ENCODE results near the gene H19.

H19 gene

GRCh38 chr11:1997755-1998154 lies at the start of gene H19:
TSS of gene H19 (minus strand) at chr11:1997842.
- Mint-ChIP-seq H3K9me3 (no peaks in the 10 kb centered on the region), H3K4me1 (ENCODE audit: low read depth) (no peaks in the 10 kb centered on the region), H3K27ac (no peak within 1 kb of the TSS), H3K36me3 (ENCODE audit: low read depth) (no peaks in the 10 kb centered on the region), H3K4me3 (no peak within 1 kb of the TSS), H3K27me3 (no peaks in the 10 kb centered on the region)
- intact Hi-C loops (cut with micrococcal nuclease): no loop called here

- no peak overlapping the region for H3K27ac Mint-ChIP-seq
- intact Hi-C loops (cut with micrococcal nuclease): no loop called here
Measured at GRCh38 chr11:2041963-2042362, 44.3 kb upstream of the H19 start.

DNA sequence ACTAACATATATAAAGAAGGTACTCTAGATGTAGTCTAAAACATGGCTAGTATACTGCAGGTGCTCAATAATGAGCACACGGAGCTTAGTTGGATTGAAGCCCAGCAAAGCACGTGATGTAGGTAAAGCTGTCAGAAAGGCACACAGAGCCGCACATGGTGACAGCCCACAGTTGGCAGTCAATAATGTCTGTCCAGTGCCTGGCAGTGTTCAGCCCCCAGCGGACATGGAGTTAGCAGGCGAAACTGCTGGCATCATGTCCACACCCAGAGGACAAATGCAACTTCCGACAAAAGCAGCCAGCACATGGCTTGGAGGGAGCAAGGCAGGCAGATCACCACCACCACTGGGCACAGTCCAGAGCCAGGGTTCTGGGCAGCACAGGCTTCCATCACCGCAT lies 43.5 kb upstream of the H19 start:
- H3K4me3 Mint-ChIP-seq: no peak overlapping the region
- intact Hi-C loops (cut with micrococcal nuclease): no loop called here
- no peaks in the 10 kb centered on the region for H3K36me3 Mint-ChIP-seq (ENCODE audit: low read depth)
- H3K27ac Mint-ChIP-seq: no peak overlapping the region
- no peaks in the 10 kb centered on the region for H3K9me3 Mint-ChIP-seq
- no peaks in the 10 kb centered on the region for H3K4me1 Mint-ChIP-seq (ENCODE audit: low read depth)
- H3K27me3 Mint-ChIP-seq: no peaks in the 10 kb centered on the region

More at GRCh38 chr11:2041963-2042362, 44.3 kb upstream of the H19 start:
- Mint-ChIP-seq H3K4me1 (ENCODE audit: low read depth) (no peaks in the 10 kb centered on the region), H3K4me3 (no peak overlapping the region), H3K36me3 (ENCODE audit: low read depth) (no peaks in the 10 kb centered on the region), H3K27me3 (no peaks in the 10 kb centered on the region), H3K9me3 (no peaks in the 10 kb centered on the region)

GRCh38 chr11:2039198-2039759 lies 41.6 kb upstream of the H19 start:
- Mint-ChIP-seq H3K9me3 (no peaks in the 10 kb centered on the region), H3K27ac (no peak overlapping the region), H3K36me3 (ENCODE audit: low read depth) (no peaks in the 10 kb centered on the region), H3K4me3 (no peak overlapping the region), H3K27me3 (no peaks in the 10 kb centered on the region), H3K4me1 (ENCODE audit: low read depth) (no peaks in the 10 kb centered on the region)
- intact Hi-C loops (cut with micrococcal nuclease): no loop called here

- H3K4me3 Mint-ChIP-seq: no peak overlapping the region
Measured at GRCh38 chr11:2036863-2037486, 39.3 kb upstream of the H19 start.

DNA sequence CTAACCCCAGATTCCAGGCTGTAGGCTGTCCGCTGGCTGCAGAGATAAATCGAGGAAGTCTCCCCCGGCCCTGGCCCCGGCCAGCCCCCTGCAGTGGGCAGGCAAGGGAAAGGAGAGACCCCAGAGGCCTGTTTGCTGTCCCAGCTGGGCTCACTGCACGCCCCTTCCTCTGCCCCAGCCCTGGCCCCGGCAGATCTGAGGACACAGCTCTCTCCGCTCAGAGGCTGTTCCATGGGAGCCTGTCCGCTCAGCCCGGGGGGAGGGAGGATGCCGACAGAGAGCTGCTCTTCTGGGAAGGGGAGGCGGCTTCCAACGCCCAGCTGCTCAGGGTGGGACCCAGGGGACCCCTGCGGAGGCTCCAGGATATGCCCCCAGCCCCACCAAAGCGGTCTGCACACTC lies 37.7 kb upstream of the H19 start:
- H3K4me3 Mint-ChIP-seq: no peak overlapping the region
- H3K27me3 Mint-ChIP-seq: no peaks in the 10 kb centered on the region
- H3K27ac Mint-ChIP-seq: no peak overlapping the region
- no peaks in the 10 kb centered on the region for H3K9me3 Mint-ChIP-seq
- H3K36me3 Mint-ChIP-seq (ENCODE audit: low read depth): no peaks in the 10 kb centered on the region
- intact Hi-C loops (cut with micrococcal nuclease): no loop called here
- no peaks in the 10 kb centered on the region for H3K4me1 Mint-ChIP-seq (ENCODE audit: low read depth)

More at GRCh38 chr11:2036863-2037486, 39.3 kb upstream of the H19 start:
- no peaks in the 10 kb centered on the region for H3K36me3 Mint-ChIP-seq (ENCODE audit: low read depth)
- no peaks in the 10 kb centered on the region for H3K27me3 Mint-ChIP-seq
- no peaks in the 10 kb centered on the region for H3K4me1 Mint-ChIP-seq (ENCODE audit: low read depth)
- intact Hi-C loops (cut with micrococcal nuclease): no loop called here
- no peaks in the 10 kb centered on the region for H3K9me3 Mint-ChIP-seq
- H3K27ac Mint-ChIP-seq: no peak overlapping the region

- intact Hi-C loops (cut with micrococcal nuclease): no loop called here
- H3K27me3 Mint-ChIP-seq: no peaks in the 10 kb centered on the region
- no peak overlapping the region for H3K27ac Mint-ChIP-seq
- H3K4me3 Mint-ChIP-seq: no peak overlapping the region
- no peaks in the 10 kb centered on the region for H3K9me3 Mint-ChIP-seq
- H3K4me1 Mint-ChIP-seq (ENCODE audit: low read depth): no peaks in the 10 kb centered on the region
- H3K36me3 Mint-ChIP-seq (ENCODE audit: low read depth): no peaks in the 10 kb centered on the region
Measured at GRCh38 chr11:2031058-2031457, 33.4 kb upstream of the H19 start.

GRCh38 chr11:2027708-2028107 lies 30.1 kb upstream of the H19 start:
- Mint-ChIP-seq H3K27ac (no peak overlapping the region), H3K4me3 (no peak overlapping the region), H3K36me3 (ENCODE audit: low read depth) (no peaks in the 10 kb centered on the region), H3K9me3 (no peaks in the 10 kb centered on the region), H3K4me1 (ENCODE audit: low read depth) (no peaks in the 10 kb centered on the region), H3K27me3 (no peaks in the 10 kb centered on the region)
- intact Hi-C loops (cut with micrococcal nuclease): no loop called here

DNA sequence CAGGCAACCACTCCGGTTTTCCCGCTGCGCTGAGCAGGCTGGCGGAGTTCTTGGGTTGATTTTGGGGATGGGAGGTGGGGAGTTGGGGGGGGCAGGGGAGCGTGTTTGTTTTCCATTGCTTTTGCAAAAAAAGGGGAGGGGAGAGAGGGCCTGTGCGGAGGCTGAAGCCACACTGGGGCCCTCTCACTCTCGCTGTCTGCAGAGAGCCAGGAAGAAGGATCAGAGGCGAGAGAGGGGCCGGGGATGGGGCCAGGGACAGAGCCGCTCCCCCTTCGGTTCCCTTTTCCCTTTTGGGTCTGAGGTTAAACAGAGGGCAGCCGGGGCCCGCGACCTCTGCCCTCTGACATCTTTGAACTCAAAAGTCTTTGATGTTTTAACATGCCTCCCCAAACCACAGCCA lies 17.4 kb upstream of the H19 start:
- Mint-ChIP-seq H3K4me3 (no peak overlapping the region), H3K9me3 (no peaks in the 10 kb centered on the region), H3K4me1 (ENCODE audit: low read depth) (no peaks in the 10 kb centered on the region), H3K27ac (no peak overlapping the region), H3K27me3 (no peaks in the 10 kb centered on the region), H3K36me3 (ENCODE audit: low read depth) (no peaks in the 10 kb centered on the region)
- intact Hi-C loops (cut with micrococcal nuclease): no loop called here

- Mint-ChIP-seq H3K4me1 (ENCODE audit: low read depth) (no peaks in the 10 kb centered on the region), H3K4me3 (no peak overlapping the region), H3K27me3 (no peaks in the 10 kb centered on the region), H3K27ac (no peak overlapping the region), H3K36me3 (ENCODE audit: low read depth) (no peaks in the 10 kb centered on the region), H3K9me3 (no peaks in the 10 kb centered on the region)
- intact Hi-C loops (cut with micrococcal nuclease): no loop called here
Measured at GRCh38 chr11:2012440-2012839, 14.8 kb upstream of the H19 start.

DNA sequence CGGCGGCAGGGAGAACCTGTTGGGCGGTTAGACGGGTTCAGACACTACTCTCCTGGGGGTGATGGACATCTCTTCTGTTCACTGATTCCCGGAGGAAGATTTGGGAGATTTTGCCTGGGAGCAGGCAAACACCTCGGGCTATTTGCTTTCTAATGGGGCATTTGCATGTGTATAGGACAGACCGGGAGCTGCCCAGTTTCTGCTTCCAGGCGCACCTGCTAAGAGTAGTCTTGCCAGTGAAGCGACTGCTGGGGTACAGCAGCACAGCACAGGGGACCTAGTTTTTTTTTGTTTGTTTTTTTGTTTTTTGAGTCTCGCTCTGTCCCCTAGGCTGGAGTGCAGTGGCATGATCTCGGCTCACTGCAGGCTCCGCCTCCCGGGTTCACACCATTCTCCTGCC lies 6.8 kb upstream of the H19 start:
- intact Hi-C loops (cut with micrococcal nuclease): no loop called here
- Mint-ChIP-seq H3K36me3 (ENCODE audit: low read depth) (no peaks in the 10 kb centered on the region), H3K27ac (no peak overlapping the region), H3K4me1 (ENCODE audit: low read depth) (no peaks in the 10 kb centered on the region), H3K4me3 (no peak overlapping the region), H3K9me3 (no peaks in the 10 kb centered on the region), H3K27me3 (no peaks in the 10 kb centered on the region)

DNA sequence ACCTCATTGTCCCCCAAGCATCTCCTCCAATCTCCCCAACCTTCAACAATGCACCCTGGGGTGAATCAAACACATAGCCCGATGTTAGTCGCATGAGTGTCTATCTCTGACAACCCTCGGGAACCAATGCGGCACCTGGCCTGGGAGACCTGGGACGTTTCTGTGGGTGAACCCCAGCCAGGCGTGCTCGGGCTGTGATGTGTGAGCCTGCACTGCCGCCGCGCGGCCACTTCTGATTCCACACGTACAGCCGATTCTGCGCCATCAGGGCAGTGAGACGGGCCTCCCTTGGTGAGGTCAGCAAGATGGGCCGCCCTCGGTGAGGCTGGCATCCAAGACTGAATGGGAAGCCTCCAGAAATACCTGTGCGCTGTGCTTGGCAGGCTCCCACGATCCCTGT lies 5.2 kb upstream of the H19 start:
- H3K27ac Mint-ChIP-seq: no peak overlapping the region
- no peaks in the 10 kb centered on the region for H3K4me1 Mint-ChIP-seq (ENCODE audit: low read depth)
- no peaks in the 10 kb centered on the region for H3K9me3 Mint-ChIP-seq
- H3K27me3 Mint-ChIP-seq: no peaks in the 10 kb centered on the region
- H3K4me3 Mint-ChIP-seq: no peak overlapping the region
- intact Hi-C loops (cut with micrococcal nuclease): no loop called here
- H3K36me3 Mint-ChIP-seq (ENCODE audit: low read depth): no peaks in the 10 kb centered on the region

DNA sequence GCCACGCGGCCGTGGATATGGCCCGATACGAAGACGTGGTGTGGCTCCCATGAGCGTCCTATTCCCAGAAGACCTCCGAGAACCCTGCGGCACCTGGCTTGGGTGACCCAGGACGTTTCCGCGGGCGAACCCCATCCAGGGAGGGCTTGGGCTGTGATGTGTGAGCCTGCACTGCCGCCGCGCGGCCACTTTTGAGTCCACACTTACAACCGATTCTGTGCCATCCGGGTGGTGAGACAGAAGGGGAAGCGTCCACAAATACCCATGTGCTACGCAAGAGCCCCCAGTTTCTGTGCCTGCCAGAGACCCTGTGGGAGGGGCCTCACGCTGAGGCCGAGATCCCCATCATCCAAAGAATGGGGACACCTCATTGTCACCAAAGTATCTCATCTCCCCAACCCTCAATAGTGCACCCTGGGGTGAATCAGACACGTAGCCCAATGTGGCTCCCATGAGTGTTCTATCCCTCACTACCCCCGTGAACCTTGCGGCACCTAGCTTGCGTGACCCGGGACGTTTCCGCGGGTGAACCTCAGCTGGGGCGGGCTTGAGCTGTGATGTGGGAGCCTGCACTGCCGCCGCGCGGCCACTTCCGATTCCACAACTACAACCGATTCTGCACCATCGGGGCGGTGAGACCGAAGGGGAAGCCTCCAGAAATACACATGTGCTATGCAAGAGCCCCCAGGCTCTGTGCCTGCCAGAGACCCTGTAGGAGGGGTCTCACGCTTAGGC lies 4.6 kb upstream of the H19 start:
- no peaks in the 10 kb centered on the region for H3K27me3 Mint-ChIP-seq
- no peaks in the 10 kb centered on the region for H3K36me3 Mint-ChIP-seq (ENCODE audit: low read depth)
- H3K27ac Mint-ChIP-seq: no peak overlapping the region
- no peaks in the 10 kb centered on the region for H3K4me1 Mint-ChIP-seq (ENCODE audit: low read depth)
- intact Hi-C loops (cut with micrococcal nuclease): no loop called here
- H3K4me3 Mint-ChIP-seq: no peak overlapping the region
- no peaks in the 10 kb centered on the region for H3K9me3 Mint-ChIP-seq

- H3K27me3 Mint-ChIP-seq: no peaks in the 10 kb centered on the region
- intact Hi-C loops (cut with micrococcal nuclease): no loop called here
Measured at GRCh38 chr11:1998861-1999260, 1.2 kb upstream of the H19 start.

DNA sequence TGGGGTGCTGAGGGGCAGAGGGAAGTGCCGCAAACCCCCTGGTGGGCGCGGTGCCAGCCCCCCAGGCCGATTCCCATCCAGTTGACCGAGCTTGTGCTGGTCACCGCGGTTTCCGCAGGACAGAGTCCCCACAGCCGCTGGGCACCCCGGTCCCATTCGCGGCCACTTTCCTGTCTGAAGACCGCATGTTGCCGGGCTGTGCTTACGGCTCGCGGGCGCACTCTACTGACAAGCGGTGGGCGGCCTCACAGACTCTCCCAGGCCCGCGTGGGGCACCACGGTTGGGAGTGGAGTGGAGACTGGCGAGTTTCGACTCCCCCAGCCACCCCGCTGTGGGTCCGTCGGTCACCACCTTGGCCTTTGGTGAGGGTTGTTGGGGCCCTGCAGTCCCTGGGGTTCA lies 648 bp upstream of the H19 start:
- intact Hi-C loops (cut with micrococcal nuclease): no loop called here
- H3K4me3 Mint-ChIP-seq: no peak overlapping the region
- no peaks in the 10 kb centered on the region for H3K4me1 Mint-ChIP-seq (ENCODE audit: low read depth)
- H3K9me3 Mint-ChIP-seq: no peaks in the 10 kb centered on the region
- no peaks in the 10 kb centered on the region for H3K36me3 Mint-ChIP-seq (ENCODE audit: low read depth)
- no peaks in the 10 kb centered on the region for H3K27me3 Mint-ChIP-seq
- H3K27ac Mint-ChIP-seq: no peak overlapping the region

More at GRCh38 chr11:1998861-1999260, 1.2 kb upstream of the H19 start:
- H3K36me3 Mint-ChIP-seq (ENCODE audit: low read depth): no peaks in the 10 kb centered on the region
- no peak overlapping the region for H3K27ac Mint-ChIP-seq
- no peak overlapping the region for H3K4me3 Mint-ChIP-seq
- H3K4me1 Mint-ChIP-seq (ENCODE audit: low read depth): no peaks in the 10 kb centered on the region
- H3K9me3 Mint-ChIP-seq: no peaks in the 10 kb centered on the region

Data from dendritic cell treated with granulocyte-macrophage colony-stimulating factor and Interleukin-4, amounts not matched to agents 40 ng/mL and 50 ng/mL, for 4 days (primary cell).